HCT116 (cell line): Measurements from ENCODE around the gene VEPH1. TPM values are rescaled to one million over a fixed set of nuclear protein-coding genes. Genes with fewer than 3 reads are reported as not detected.

Experiments
- ATAC-seq: fragments of 200-7000 bp; cut with Tn5 transposase; 2 replicates; pipeline ENCODE4 v1.9.1; 2020; ENCODE audit warnings: mild to moderate bottlenecking, moderate library complexity
- BruUV-seq: library from RNA; stranded (reverse); fragments of 400-500 nt; replicated peaks from 2 replicates; lab custom pipeline; 2021; lab: Mats Ljungman, UMichigan
- CTCF ChIA-PET: fragments of 300-600 bp; sonication (Branson Sonifier 250); formaldehyde crosslinking; loops from one replicate; lab custom pipeline; 2021; ENCODE audit warnings: antibody characterized with exemption; lab: Charles Lee
- POLR2A ChIA-PET: fragments of 300-600, 350-600 bp; sonication (Branson Sonifier 250); formaldehyde crosslinking; loops from one replicate; lab custom pipeline; 2021; ENCODE audit warnings: antibody characterized with exemption; lab: Charles Lee
- RAD21 ChIA-PET, 2 experiments: fragments of 300-600 bp; sonication (Branson Sonifier 250); formaldehyde crosslinking; loops; one replicate each; lab custom pipeline; 2023; ENCODE audit warnings: low total read pairs in 2 of 2; ENCODE audit not compliant: uncharacterized antibody in 2 of 2, unreplicated experiment in 2 of 2, low non-redundant PET in 1 of 2; lab: Charles Lee
- DNase-seq: peaks from one replicate; pipeline ENCODE4 v3.0.0-alpha.2; 2010; ENCODE audit warnings: low read depth, low spot score
- H2AFZ ChIP-seq: fragments of 200-600 bp; shearing (Covaris generic), sonication (generic); 2 replicates; pipeline ENCODE4 v1.6.1; 2017; ENCODE audit warnings: low read depth, mixed run types, mixed read lengths, antibody characterized with exemption, low read length; ENCODE audit not compliant: poor library complexity, severe bottlenecking
- H3K27ac ChIP-seq: 2 replicates; pipeline ENCODE4 v1.5.1; 2012; ENCODE audit warnings: low read depth, low read length
- H3K27me3 ChIP-seq: fragments of 200-600 bp; sonication (generic); 2 replicates; pipeline ENCODE4 v1.6.1; 2016; ENCODE audit warnings: mixed run types, low read length, mixed read lengths; ENCODE audit not compliant: insufficient read depth
- H3K36me3 ChIP-seq, 2 experiments: fragments of 200-500 bp in 1 of 2; fragments of 200-600 bp in 1 of 2; sonication (Bioruptor generic) in 1 of 2; sonication (generic) in 1 of 2; 2 replicates each; pipeline versions ENCODE4 v1.5.1 to v1.6.1; 2014 to 2016; ENCODE audit warnings: low read length in 2 of 2, inconsistent platforms in 1 of 2, mixed read lengths in 1 of 2, mixed run types in 1 of 2; ENCODE audit not compliant: insufficient read depth in 2 of 2, control insufficient read depth in 1 of 2
- H3K4me1 ChIP-seq, 2 experiments: fragments of 200-600 bp in 1 of 2; sonication (generic) in 1 of 2; 2 replicates each; pipeline versions ENCODE4 v1.5.1 to v1.6.1; 2012 to 2017; ENCODE audit warnings: low read length in 2 of 2, inconsistent platforms in 1 of 2, mild to moderate bottlenecking in 1 of 2, mixed read lengths in 1 of 2, mixed run types in 1 of 2, moderate library complexity in 1 of 2; ENCODE audit not compliant: insufficient read depth in 2 of 2, control insufficient read depth in 1 of 2
- H3K4me2 ChIP-seq: fragments of 200-600 bp; sonication (generic); 2 replicates; pipeline ENCODE4 v1.6.1; 2017; ENCODE audit warnings: mixed run types, low read length, mixed read lengths
- H3K4me3 ChIP-seq, 2 experiments: fragments of 200-600 bp in 1 of 2; sonication (generic) in 1 of 2; replicated peaks in 1 of 2; 2 replicates each; pipeline ENCODE4 v1.5.1; 2011 to 2016; ENCODE audit warnings: low read length in 2 of 2, control low read depth in 1 of 2, low read depth in 1 of 2, mild to moderate bottlenecking in 1 of 2, mixed read lengths in 1 of 2, mixed run types in 1 of 2
- H3K79me2 ChIP-seq: fragments of 200-600 bp; sonication (generic); 2 replicates; pipeline ENCODE4 v1.6.1; 2017; ENCODE audit warnings: mild to moderate bottlenecking, mixed run types, low read length, moderate library complexity, mixed read lengths; ENCODE audit not compliant: insufficient read depth
- H3K9ac ChIP-seq: fragments of 200-600 bp; sonication (generic); 2 replicates; pipeline ENCODE4 v1.6.1; 2016; ENCODE audit warnings: low read length, mixed read lengths
- H3K9me2 ChIP-seq: fragments of 200-600 bp; sonication (generic), shearing (Covaris generic); 2 replicates; pipeline ENCODE4 v1.6.1; 2017; ENCODE audit warnings: mixed run types, mild to moderate bottlenecking, moderate library complexity; ENCODE audit not compliant: insufficient read depth
- H3K9me3 ChIP-seq, 2 experiments: fragments of 200-500 bp in 1 of 2; fragments of 200-600 bp in 1 of 2; sonication (Bioruptor generic) in 1 of 2; sonication (generic) in 1 of 2; 2 replicates each; pipeline ENCODE4 v1.6.1; 2014 to 2017; ENCODE audit warnings: low read length in 2 of 2, mixed read lengths in 2 of 2, inconsistent platforms in 1 of 2, low read depth in 1 of 2, mild to moderate bottlenecking in 1 of 2, mixed run types in 1 of 2, moderate library complexity in 1 of 2; ENCODE audit not compliant: control insufficient read depth in 1 of 2, insufficient read depth in 1 of 2
- H4K20me1 ChIP-seq: fragments of 200-600 bp; sonication (generic), shearing (Covaris generic); 2 replicates; pipeline ENCODE4 v1.6.1; 2017; ENCODE audit warnings: mixed run types, mild to moderate bottlenecking, moderate library complexity; ENCODE audit not compliant: insufficient read depth
- EGR1 ChIP-seq: IDR thresholded peaks from 2 replicates; pipeline ENCODE4 v1.6.1; 2012; ENCODE audit warnings: low read depth
- JUND ChIP-seq: IDR thresholded peaks from 2 replicates; pipeline ENCODE4 v1.6.1; 2012
- POLR2A ChIP-seq: IDR thresholded peaks from 2 replicates; pipeline ENCODE4 v1.7.0; 2011; ENCODE audit warnings: borderline replicate concordance; ENCODE audit not compliant: insufficient read depth, insufficient read length; ENCODE audit errors: extremely low read depth
- YY1 ChIP-seq: IDR thresholded peaks from 2 replicates; pipeline ENCODE4 v1.6.1; 2011; ENCODE audit warnings: low read length, low read depth, moderate library complexity, mild to moderate bottlenecking; ENCODE audit not compliant: insufficient replicate concordance; ENCODE audit errors: extremely low read depth
- intact Hi-C: fragments of 100-400 bp; cut with micrococcal nuclease; formaldehyde crosslinking; loops from 2 replicates; pipeline ENCODE4 v1.10.0; 2022
- total RNA-seq: library from RNA; stranded (reverse); gene quantifications from one replicate; pipeline ENCODE4 v1.2.1, GENCODE V29; 2021; ENCODE audit not compliant: unreplicated experiment
- TF ChIP-seq, protein P1 (sequence below): IDR thresholded peaks from 2 replicates; pipeline ENCODE4 v1.6.1; 2012; ENCODE audit warnings: low read depth
- TF ChIP-seq, protein P2 (sequence below): IDR thresholded peaks from 2 replicates; pipeline ENCODE4 v1.6.1; 2011; ENCODE audit warnings: mild to moderate bottlenecking, low read length, moderate library complexity; ENCODE audit not compliant: insufficient replicate concordance; ENCODE audit errors: extremely low read depth

The VEPH1 gene
- total RNA-seq, 1 experiment from 2014 or later = 4.9 TPM

DNA sequence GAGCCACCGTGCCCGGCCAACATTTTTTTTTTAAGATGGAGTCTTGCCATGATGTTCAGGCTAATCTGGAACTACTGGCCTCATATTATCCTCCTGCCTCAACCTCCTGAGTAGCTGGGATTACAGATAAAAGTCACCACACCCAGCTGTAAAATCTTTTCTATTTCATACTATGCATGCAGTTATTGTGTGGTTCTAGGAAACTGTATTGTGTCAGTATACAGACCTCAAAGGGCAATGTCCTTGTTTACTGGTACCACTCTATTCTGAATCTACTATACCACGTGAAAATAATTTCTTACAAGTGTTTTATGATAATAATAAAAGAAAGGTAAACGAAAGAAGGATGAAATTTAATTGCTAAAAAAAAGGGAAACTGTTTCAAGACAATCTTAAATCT lies 190.0 kb downstream of the VEPH1 start (continued):
- TF ChIP-seq, protein P1, sequence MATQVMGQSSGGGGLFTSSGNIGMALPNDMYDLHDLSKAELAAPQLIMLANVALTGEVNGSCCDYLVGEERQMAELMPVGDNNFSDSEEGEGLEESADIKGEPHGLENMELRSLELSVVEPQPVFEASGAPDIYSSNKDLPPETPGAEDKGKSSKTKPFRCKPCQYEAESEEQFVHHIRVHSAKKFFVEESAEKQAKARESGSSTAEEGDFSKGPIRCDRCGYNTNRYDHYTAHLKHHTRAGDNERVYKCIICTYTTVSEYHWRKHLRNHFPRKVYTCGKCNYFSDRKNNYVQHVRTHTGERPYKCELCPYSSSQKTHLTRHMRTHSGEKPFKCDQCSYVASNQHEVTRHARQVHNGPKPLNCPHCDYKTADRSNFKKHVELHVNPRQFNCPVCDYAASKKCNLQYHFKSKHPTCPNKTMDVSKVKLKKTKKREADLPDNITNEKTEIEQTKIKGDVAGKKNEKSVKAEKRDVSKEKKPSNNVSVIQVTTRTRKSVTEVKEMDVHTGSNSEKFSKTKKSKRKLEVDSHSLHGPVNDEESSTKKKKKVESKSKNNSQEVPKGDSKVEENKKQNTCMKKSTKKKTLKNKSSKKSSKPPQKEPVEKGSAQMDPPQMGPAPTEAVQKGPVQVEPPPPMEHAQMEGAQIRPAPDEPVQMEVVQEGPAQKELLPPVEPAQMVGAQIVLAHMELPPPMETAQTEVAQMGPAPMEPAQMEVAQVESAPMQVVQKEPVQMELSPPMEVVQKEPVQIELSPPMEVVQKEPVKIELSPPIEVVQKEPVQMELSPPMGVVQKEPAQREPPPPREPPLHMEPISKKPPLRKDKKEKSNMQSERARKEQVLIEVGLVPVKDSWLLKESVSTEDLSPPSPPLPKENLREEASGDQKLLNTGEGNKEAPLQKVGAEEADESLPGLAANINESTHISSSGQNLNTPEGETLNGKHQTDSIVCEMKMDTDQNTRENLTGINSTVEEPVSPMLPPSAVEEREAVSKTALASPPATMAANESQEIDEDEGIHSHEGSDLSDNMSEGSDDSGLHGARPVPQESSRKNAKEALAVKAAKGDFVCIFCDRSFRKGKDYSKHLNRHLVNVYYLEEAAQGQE = no peak
- no peak for TF ChIP-seq JUND
- TF ChIP-seq, protein P2, sequence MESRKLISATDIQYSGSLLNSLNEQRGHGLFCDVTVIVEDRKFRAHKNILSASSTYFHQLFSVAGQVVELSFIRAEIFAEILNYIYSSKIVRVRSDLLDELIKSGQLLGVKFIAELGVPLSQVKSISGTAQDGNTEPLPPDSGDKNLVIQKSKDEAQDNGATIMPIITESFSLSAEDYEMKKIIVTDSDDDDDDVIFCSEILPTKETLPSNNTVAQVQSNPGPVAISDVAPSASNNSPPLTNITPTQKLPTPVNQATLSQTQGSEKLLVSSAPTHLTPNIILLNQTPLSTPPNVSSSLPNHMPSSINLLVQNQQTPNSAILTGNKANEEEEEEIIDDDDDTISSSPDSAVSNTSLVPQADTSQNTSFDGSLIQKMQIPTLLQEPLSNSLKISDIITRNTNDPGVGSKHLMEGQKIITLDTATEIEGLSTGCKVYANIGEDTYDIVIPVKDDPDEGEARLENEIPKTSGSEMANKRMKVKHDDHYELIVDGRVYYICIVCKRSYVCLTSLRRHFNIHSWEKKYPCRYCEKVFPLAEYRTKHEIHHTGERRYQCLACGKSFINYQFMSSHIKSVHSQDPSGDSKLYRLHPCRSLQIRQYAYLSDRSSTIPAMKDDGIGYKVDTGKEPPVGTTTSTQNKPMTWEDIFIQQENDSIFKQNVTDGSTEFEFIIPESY = no peak
- TF ChIP-seq, all 23 proteins: peak for 0

DNA sequence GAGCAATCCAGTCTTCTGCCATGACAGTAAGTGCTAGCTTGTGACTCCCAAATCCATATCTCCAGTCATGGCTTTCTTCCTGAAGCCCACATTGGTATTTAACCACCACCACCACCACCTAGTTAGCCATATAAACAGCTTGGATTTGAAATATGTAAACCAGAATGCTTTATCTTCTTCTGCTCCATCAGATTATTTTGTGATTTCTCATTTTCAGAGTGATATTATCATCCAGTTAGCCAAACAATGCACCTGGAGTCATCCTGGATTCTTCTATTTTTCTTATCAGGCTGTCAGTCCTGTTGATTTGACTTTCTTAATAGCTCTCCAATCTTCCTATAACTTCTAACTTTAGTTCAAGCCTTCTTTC lies 190.9 kb downstream of the VEPH1 start:
- Histone ChIP-seq H3K27me3 (no peaks in the 10 kb centered on the region), H3K9ac (no peak overlapping the region), H3K36me3 (no peaks in the 10 kb centered on the region), H3K27ac (no peak overlapping the region), H3K79me2 (no peaks in the 10 kb centered on the region), H3K4me2 (no peak overlapping the region), H4K20me1 (no peaks in the 10 kb centered on the region), H3K9me2 (no peaks in the 10 kb centered on the region), H3K9me3 (no peaks in the 10 kb centered on the region), H3K4me1 (no peaks in the 10 kb centered on the region), H2AFZ (no peak overlapping the region), H3K4me3 (no peak overlapping the region)
- ChIA-PET RAD21 (no interaction called here), POLR2A (no interaction called here), CTCF (no interaction called here)
- DNase-seq (no peak), ATAC-seq (no peak)
- intact Hi-C loops = no loop called here
- no peak for TF ChIP-seq EGR1
- TF ChIP-seq JUND = no peak
- TF ChIP-seq YY1 = no peak
- no peak for TF ChIP-seq POLR2A
- no TSS peak for BruUV-seq
